GM03348 (cell line): ENCODE results near the gene COPS9.

Experiments used
- DNase-seq: peaks from one replicate; pipeline ENCODE4 v3.0.0; 2012; ENCODE audit warnings: low spot score

COPS9 gene

DNA sequence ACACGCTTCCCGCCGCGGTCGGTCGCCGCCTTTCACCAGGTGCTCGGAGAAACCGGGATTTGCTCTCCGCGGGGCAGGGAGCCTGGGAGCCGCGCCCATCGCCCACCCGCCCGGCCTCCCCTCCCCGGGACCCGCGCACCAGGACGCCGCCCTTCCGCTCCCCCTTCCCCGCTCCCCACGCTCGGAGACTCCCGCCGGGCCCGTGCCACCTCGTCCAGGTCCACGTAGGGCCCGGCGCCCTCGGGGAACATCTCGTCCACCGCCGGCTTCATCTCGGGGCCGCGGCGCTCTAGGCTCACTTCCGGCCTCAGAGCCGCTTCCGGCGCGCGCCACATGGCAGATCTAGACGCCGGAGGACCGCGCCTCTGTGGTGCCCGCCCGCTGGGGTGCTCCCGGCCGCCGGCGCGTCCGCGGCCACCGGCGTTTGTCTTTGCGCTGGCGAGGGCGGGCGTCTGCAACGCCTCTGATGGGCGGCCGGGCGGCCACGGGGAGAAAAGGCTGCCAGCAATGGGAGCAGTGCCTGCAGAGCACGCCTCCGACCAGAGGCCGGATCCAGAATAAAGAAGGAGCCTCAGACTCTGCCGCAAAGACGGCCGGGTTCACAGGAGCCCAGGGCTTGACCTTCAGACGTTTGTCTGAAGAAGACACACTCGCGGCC lies at the start of gene COPS9:
TSS of gene COPS9 (minus strand) at position 293 of the 658 bp plus-strand sequence. CDS start at position 272, 21 bp downstream.
- DNase-seq: peak; percentile 98

- no peak for DNase-seq
Measured at GRCh38 chr2:240184656-240185055, 48.6 kb upstream of the COPS9 start.

DNA sequence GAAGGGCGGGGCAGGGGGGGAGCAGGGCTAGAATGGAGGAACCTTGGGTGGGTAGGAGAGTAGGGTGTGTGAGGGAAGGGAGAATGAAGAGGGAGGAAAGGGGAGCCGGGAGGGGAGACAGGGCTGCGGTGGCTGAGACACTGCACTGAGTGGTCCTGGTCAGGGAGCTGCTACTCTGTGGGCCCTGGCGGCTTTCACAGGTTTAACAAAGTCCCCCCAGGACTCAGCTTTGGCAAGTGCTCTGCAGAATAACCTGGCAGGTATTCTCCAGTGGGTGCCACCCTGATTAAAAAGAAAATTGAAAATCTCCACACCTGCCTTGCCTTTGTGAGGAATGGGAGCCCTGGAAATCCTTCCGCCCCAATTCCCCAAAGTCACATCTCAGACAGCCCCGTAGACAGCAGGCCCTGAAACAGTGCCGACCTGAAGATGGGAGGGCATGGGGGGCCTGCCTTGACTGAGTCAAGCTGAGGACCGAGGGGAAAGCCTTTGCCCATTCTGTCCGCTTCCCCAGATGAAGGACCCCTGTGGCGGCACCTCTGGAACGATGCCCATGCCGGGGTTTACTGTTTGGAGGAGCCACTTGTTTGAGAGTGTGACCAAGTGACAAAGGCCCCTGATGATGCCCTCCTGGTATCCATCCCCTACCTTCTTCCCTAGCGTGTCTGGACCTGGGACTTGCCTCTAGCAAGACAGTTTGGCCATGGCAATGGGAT lies 47.9 kb upstream of the COPS9 start:
- DNase-seq: no peak

GRCh38 chr2:240183006-240183874 lies 47.1 kb upstream of the COPS9 start:
- no peak for DNase-seq

- no peak for DNase-seq
Measured at GRCh38 chr2:240182476-240182875, 46.4 kb upstream of the COPS9 start.

- DNase-seq: no peak
Measured at GRCh38 chr2:240182001-240182400, 45.9 kb upstream of the COPS9 start.

DNA sequence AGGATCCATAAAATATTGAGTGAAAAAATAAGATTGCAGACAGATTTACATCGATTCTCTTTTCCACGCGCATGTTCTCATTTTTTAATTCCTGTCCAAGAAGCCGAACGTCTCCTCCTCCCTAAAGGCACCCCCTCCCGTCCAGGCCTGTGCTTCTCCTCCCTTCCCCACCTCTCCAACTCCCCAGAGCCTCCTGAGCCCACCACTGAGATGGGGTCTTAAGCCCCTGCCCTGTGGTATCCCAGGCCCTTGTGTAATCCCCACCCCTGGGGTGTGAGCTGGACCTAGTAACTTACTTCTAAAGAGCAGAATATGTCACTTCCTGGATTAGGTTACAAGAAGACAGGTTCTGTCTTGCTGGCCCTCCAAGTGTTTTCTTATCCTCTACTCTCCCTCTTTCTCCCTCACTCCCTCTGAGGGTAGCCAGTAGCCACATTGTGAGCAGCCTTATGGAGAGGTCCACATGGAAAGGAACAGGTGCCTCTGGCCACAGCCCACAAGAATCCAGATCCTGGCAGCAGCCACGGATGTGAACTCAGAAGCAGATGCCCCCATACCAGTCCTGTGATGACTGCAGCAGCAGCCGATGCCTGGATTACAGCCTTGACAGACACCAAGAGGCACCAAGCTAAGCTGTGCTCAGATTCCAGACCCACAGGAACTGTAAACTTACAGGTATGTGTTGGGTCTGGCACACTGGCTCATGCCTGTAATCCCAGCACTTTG lies 44.0 kb upstream of the COPS9 start:
- DNase-seq: no peak

DNA sequence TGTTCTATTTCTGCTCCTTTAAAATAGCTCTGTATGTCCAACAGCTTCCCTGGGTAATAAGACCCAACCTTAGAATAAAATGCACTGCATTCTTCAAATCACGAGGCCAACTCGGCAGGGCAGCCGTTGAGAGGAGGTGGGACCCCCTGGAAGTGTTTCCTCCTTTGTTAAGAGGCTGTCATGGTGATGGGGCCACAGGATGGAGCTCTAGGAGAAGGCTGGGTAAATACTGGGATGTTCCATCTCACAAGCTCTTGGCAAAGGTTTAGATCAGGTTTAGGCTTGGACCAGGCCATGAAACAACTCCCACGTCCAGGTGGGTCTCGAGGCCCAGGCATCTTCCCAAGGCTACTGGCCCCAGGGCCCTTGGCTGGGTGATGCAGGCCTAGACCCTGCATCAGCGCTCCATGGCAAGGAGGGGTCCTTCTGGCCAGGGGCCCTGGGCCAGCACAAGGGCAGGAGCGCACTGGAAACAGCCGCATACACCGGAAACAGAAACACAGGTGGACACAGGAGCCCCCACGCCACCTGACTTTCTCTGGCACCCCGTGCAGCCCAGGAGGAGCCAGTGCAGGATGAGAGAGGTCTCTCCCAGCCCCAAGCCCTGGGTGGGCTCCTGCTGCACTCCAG lies 43.2 kb upstream of the COPS9 start:
- no peak for DNase-seq

DNA sequence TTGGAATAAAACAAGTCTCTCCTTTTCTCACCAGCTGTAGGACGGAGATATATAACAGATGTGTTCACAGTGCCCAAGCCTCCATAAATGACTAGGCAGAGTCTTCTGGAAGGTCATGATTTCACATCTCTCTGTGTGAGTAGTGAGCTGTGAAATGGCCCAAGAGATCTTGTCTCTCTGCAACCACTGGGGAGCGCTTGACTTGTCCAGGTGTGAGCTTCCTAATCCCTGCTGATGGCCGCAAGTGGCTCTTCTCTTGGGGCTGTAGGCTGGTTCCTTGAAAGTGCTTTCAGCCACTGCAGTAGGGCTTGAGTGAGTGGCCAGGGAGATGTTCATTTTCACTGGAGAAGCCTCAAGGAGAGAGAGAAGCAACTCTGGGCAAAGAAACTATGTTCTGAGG lies 42.5 kb upstream of the COPS9 start:
- no peak for DNase-seq

DNA sequence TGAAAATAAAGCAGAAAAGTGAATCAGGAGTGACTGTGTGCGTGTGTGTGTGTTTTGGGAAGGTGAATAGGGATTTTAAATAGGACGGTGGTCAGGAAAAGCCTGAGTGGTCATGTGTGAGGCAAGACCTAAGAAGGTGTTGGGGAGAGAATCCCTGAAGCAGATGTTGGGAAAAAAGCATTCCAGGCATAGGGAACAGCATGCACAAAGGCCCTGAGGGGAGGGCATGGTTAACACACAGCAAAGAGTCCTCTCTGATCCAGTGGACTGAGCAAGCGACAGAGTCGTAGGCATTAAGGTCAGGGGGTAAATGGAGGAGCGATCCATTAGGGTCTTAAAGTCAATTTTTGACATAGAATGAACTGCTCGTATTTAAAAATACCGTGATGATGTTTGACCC lies 38.4 kb upstream of the COPS9 start:
- DNase-seq: no peak

DNA sequence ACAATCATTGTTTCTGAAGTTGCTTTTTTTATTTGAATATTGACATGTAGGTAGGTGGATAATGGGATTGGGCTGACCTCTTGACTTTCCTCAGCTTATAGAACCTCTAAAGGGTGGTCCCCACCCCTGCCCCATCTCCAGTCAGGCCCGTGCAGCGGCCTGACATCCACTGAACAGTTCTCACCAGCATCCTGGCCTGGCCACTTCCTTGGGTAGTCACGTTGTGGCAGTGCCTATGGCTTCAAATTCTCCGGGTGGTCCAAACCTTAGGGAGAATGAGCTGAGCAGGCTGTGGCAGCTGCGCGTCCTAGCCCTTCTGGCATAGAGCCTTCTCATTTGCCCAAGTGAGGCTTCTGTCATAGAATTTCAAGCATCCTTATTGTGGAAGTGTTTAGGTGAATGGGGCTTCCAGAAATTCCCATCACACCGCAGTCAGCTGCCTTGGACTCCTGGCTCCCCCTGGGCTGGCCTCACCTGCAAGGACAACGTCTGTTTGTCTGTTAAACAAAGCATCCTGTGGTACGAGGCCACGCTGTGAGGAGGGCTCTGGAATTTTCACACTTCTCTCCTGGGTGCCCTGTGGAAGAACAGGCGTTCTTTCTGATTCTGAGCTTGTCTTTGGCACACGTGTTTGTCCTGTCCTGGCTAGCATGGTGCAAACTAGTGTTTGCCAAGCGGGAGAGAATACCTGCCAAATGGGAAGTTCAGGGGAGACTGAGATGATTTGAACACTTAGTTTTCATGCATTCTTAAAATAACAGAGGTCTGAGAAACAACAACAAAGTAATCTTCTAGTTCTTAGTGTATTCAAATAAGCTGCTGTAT lies 36.2 kb upstream of the COPS9 start:
- no peak for DNase-seq

DNA sequence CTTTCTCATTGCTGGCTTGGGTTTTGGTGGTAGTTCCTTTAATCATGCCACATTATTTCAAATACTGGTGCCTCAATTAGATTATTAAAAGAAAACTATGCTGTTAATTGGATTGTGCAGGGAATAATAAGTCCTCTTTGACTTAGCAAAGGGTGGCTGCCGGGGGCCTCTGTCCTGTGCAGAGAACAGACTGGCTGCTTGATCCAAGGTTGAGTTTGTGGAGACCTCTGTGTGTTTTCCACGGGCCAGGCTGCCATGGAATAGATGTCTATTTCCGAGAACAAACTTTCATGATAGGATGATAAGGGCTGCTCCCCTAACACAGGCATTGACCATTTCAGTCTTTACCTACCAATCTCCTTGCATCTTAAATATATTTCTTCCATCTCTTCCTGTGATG lies 34.8 kb upstream of the COPS9 start:
- DNase-seq: no peak

GRCh38 chr2:240170354-240170735 lies 34.2 kb upstream of the COPS9 start:
- no peak for DNase-seq

GRCh38 chr2:240169486-240170353 lies 33.6 kb upstream of the COPS9 start:
- no peak for DNase-seq

DNA sequence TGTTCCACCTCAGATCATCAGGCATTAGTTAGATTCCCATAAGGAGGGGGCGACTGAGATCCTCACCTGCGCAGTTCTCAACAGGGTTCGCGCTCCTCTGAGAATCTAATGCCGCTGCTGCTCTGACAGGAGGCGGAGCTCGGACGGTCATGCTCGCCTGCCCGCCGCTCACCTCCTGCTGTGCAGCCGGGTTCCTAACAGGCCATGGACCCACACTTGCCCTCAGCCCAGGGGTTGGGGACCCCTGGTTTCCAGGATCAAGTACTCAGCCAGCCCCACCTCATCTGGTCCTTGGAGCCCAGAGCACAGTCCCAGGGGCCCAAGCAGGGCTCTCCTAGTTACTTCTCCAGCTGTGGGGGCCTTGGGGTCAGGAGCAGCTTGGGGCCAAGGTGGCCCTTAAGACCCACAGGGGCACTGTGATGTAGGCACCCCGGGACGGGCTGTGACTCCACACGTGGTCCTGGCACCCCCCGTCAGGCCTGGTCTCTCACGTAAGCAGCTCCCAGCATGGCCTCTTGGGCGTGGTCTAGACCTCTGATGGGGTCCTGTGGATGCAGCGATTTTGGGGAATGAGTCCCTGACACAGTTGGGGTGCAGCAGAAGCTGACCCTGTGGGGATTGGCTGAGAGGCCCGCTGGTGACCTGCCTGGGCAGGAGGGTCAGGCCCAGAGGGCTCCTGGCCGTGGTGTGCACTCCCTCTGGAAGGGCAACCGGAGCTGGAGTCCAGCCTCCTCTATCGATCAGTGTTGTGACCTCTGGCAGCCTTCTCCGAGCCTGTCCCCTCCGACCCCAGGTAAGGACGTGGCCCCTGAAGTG lies 32.6 kb upstream of the COPS9 start:
- no peak for DNase-seq

GRCh38 chr2:240168041-240168440 lies 31.9 kb upstream of the COPS9 start:
- no peak for DNase-seq

DNA sequence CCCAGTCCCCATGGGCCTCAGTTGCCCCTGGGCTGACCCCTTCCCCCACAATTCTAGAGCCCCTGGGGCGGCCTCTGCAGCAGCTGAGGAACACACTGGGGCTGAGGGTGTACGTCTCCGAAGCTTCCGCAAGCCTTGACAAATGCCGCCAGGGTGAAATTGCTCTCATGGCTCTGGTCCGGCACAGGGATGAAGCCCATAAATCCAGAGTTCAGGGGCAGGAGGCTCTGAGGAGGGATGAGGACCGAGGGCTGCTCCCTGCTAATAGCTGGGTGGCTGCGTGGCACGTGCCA lies 31.4 kb upstream of the COPS9 start:
- no peak for DNase-seq

DNA sequence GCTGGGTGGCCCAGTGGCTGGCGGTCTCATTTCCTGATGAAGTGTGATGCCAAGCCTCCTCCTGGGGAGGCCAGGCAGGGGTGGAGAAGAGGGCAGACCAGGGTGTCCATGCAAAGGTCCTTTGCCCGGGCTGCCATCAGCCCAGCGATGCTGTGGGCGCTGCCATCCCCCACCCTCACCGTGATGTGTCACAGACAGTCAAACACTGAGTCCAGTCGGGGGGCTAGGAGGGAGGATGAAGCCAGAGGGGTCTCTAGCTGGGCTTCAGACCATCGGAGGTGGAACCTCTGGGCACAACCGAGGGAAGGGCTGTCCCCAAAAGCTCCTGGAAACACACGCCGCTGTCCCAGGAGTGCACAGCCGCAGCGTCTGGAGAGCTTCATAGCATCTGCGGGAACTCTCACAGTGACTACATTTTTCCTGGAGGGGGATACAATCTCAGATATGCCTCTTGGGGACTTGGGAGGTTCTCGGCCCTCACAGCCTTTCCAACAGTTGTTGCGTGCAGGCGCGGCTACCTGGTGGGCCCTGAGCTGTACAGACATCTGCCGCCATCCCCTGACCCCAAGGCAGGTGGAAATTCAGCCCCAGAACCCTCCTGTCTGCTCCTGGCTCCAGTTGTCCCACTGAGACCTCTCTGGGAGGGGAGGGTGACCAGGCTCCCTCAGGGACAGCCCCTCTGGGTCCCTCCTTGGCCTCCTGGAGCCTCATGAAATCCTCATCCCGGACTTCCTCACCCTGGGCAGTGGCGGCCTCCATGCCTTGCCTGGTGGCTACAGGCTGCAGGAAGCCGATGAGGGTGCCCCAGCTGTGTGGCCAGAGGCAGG lies 30.9 kb upstream of the COPS9 start:
- no peak for DNase-seq
